Astrocyte (in vitro differentiated cells and primary cell): ENCODE results near the gene NUMB.

Experiments
- CTCF ChIP-seq: IDR thresholded peaks from 2 replicates; pipeline ENCODE4 v1.5.1; 2011; ENCODE audit warnings: low read depth, mild to moderate bottlenecking, inconsistent platforms, low read length, moderate library complexity; ENCODE audit not compliant: insufficient read depth
- EZH2 ChIP-seq: IDR thresholded peaks from 2 replicates; pipeline ENCODE4 v1.6.1; 2012; ENCODE audit warnings: mild to moderate bottlenecking, low read length, inconsistent platforms; ENCODE audit not compliant: insufficient read depth

GRCh38 chr14:73474952-73475351 lies 16.6 kb upstream of the NUMB start:
- TF ChIP-seq EZH2, result no peak
- TF ChIP-seq CTCF, result no peak
